K562 (cell line): ENCODE results near the gene MPL. TPM values are rescaled to one million over a fixed set of nuclear protein-coding genes. Genes with fewer than 3 reads are reported as not detected.
A peak's percentile ranks its signal among the peaks of the same experiment; 100 is the strongest.

Experiments used
- ATAC-seq: fragments of 200-7000 bp; cut with Tn5 transposase; 3 replicates; pipeline ENCODE4 v1.9.1; 2020; ENCODE audit warnings: moderate library complexity
- BruUV-seq: library from RNA; stranded (reverse); fragments of 400-500 nt; replicated peaks from 2 replicates; lab custom pipeline; 2021; lab: Mats Ljungman, UMichigan
- CTCF ChIA-PET: fragments of 300-600 bp; formaldehyde crosslinking; extraction: SDS; loops from one replicate; lab custom pipeline; 2021; ENCODE audit warnings: low intra/inter-chr PET ratio; lab: Yijun Ruan, JAX
- POLR2A ChIA-PET: fragments of 300-600, 350-650 bp; sonication (Branson Sonifier 250); formaldehyde crosslinking; extraction: SDS; loops from one replicate; lab custom pipeline; 2021; ENCODE audit warnings: antibody characterized with exemption, inconsistent platforms; lab: Yijun Ruan, JAX
- DNase-seq, 4 experiments: peaks; one replicate each; pipeline versions ENCODE4 v3.0.0 to v3.0.0-alpha.2; 2011 to 2018; ENCODE audit warnings: low spot score in 3 of 4, mixed read lengths in 3 of 4; ENCODE audit errors: extremely low read depth in 1 of 4
- FAIRE-seq: peaks from 2 replicates; lab custom pipeline; 2011; peaks lifted over from hg19 to GRCh38; lab: Jason Lieb, UNC
- H2AFZ ChIP-seq: 2 replicates; pipeline ENCODE4 v1.6.0; 2011; ENCODE audit warnings: low read depth, low read length, control low read depth, inconsistent platforms
- H3K27ac ChIP-seq: fragments of 200-600 bp; 3 replicates; pipeline ENCODE4 v1.8.0; 2011; ENCODE audit warnings: low read depth, mild to moderate bottlenecking, control low read depth, inconsistent platforms, low read length, moderate library complexity, mixed read lengths; ENCODE audit errors: extremely low read depth
- H3K27me3 ChIP-seq, 2 experiments: fragments of 300-600 bp in 1 of 2; 2 replicates in 1 of 2; 3 replicates in 1 of 2; pipeline versions ENCODE4 v1.6.0 to v1.8.0; 2011; ENCODE audit warnings: inconsistent platforms in 2 of 2, low read length in 2 of 2, mild to moderate bottlenecking in 1 of 2, mixed read lengths in 1 of 2, moderate library complexity in 1 of 2; ENCODE audit not compliant: control insufficient read depth in 2 of 2, insufficient read depth in 2 of 2
- H3K36me3 ChIP-seq: fragments of 300-600 bp; 3 replicates; pipeline ENCODE4 v1.8.0; 2011; ENCODE audit warnings: mild to moderate bottlenecking, low read length, inconsistent platforms; ENCODE audit not compliant: control insufficient read depth, insufficient read depth
- H3K4me1 ChIP-seq, 2 experiments: fragments of 200-600 bp in 1 of 2; replicated peaks in 1 of 2; 2 replicates in 1 of 2; 3 replicates in 1 of 2; pipeline versions ENCODE4 v1.5.1 to v1.8.0; 2011; ENCODE audit warnings: inconsistent platforms in 2 of 2, low read length in 2 of 2, mild to moderate bottlenecking in 1 of 2, mixed read lengths in 1 of 2, moderate library complexity in 1 of 2; ENCODE audit not compliant: control insufficient read depth in 2 of 2, insufficient read depth in 2 of 2
- H3K4me2 ChIP-seq: 2 replicates; pipeline ENCODE4 v1.6.1; 2011; ENCODE audit warnings: low read length, control low read depth, inconsistent platforms, mixed read lengths; ENCODE audit not compliant: insufficient read depth
- H3K4me3 ChIP-seq: fragments of 200-600 bp; sonication (generic), shearing (Covaris generic); 2 replicates; pipeline ENCODE4 v1.5.1; 2016; ENCODE audit warnings: control low read depth, inconsistent platforms
- H3K79me2 ChIP-seq: fragments of 200-600 bp; 3 replicates; pipeline ENCODE4 v1.8.0; 2011; ENCODE audit warnings: low read length, inconsistent platforms; ENCODE audit not compliant: control insufficient read depth, insufficient read depth
- H3K9ac ChIP-seq, 2 experiments: 2 replicates each; pipeline versions ENCODE4 v1.6.0 to v1.6.1; 2011; ENCODE audit warnings: low read depth in 2 of 2, low read length in 2 of 2, control low read depth in 1 of 2, inconsistent platforms in 1 of 2, mild to moderate bottlenecking in 1 of 2, mixed read lengths in 1 of 2; ENCODE audit not compliant: insufficient read depth in 1 of 2
- H3K9me1 ChIP-seq: one replicate; pipeline ENCODE4 v1.6.0; 2011; ENCODE audit warnings: inconsistent platforms, mild to moderate bottlenecking, low read length, moderate library complexity; ENCODE audit not compliant: control insufficient read depth, insufficient read depth
- H3K9me3 ChIP-seq: replicated peaks from 2 replicates; pipeline ENCODE4 v1.5.1; 2011; ENCODE audit warnings: low read depth, low read length, inconsistent platforms; ENCODE audit not compliant: control insufficient read depth, insufficient read depth
- H4K20me1 ChIP-seq: replicated peaks from 2 replicates; pipeline ENCODE4 v1.6.1; 2011; ENCODE audit warnings: low read length, inconsistent platforms, mixed read lengths; ENCODE audit not compliant: control insufficient read depth, insufficient read depth
- AFF1 ChIP-seq, 2 experiments: fragments of 450-650 bp; IDR thresholded peaks; 2 replicates each; pipeline ENCODE4 v1.6.1; 2018; ENCODE audit warnings: mild to moderate bottlenecking in 2 of 2, low read depth in 1 of 2; ENCODE audit not compliant: partially characterized antibody in 2 of 2
- GTF2E2 ChIP-seq: fragments of 200-800 bp; sonication (Bioruptor generic); IDR thresholded peaks from 2 replicates; pipeline ENCODE4 v1.6.1; 2016; ENCODE audit warnings: missing genetic modification characterization, missing compliant biosample characterization
- JUND ChIP-seq, 2 experiments: IDR thresholded peaks; 2 replicates in 1 of 2; 3 replicates in 1 of 2; pipeline ENCODE4 v1.6.1; 2011; ENCODE audit warnings: borderline replicate concordance in 2 of 2, low read depth in 2 of 2, low read length in 2 of 2, improper control_type of control experiment in 1 of 2, missing biosample characterization in 1 of 2, missing genetic modification characterization in 1 of 2, missing genetic modification reagents in 1 of 2
- KAT2B ChIP-seq: IDR thresholded peaks from one replicate; pipeline ENCODE4 v1.6.1; 2012; ENCODE audit warnings: low read depth, mild to moderate bottlenecking, control low read depth, inconsistent platforms, low read length, moderate library complexity
- KDM5B ChIP-seq: fragments of 200-600 bp; sonication (generic); IDR thresholded peaks from 2 replicates; pipeline ENCODE4 v1.6.1; 2012; ENCODE audit warnings: low read depth, mild to moderate bottlenecking, moderate library complexity, low read length, control low read depth, inconsistent platforms; ENCODE audit not compliant: insufficient replicate concordance
- MLX ChIP-seq, 2 experiments: fragments of 450-650 bp in 1 of 2; sonication (generic) in 1 of 2; formaldehyde crosslinking; conservative IDR thresholded peaks; 2 replicates each; pipeline versions ENCODE4 v1.4.0 to v1.8.1; 2020 to 2022; ENCODE audit warnings: mild to moderate bottlenecking in 1 of 2, missing genetic modification reagents in 1 of 2
- POLR2B ChIP-seq: fragments of 450-650 bp; IDR thresholded peaks from 2 replicates; pipeline ENCODE4 v1.6.1; 2018; ENCODE audit warnings: low read depth; ENCODE audit not compliant: partially characterized antibody
- VEZF1 ChIP-seq: fragments of 200-800 bp; sonication (Bioruptor generic); IDR thresholded peaks from 2 replicates; pipeline ENCODE4 v1.6.1; 2017; ENCODE audit warnings: missing genetic modification characterization, missing compliant biosample characterization
- ZNF146 ChIP-seq: IDR thresholded peaks from one replicate; pipeline ENCODE4 v1.6.1; 2018; ENCODE audit warnings: missing compliant biosample characterization; ENCODE audit not compliant: unreplicated experiment
- WGBS: fragments of 100-300 bp; shearing (Covaris generic); methylation state at CpG from one replicate; pipeline ENCODE4 v1.1.6; 2016; ENCODE audit warnings: low coverage, mixed read lengths; ENCODE audit not compliant: insufficient coverage; ENCODE audit errors: missing lambda C conversion rate; 5-methylcytosine and 5-hydroxymethylcytosine counted together
- in situ Hi-C: fragments of 300-500 bp; cut with MboI; formaldehyde crosslinking; loops from 4 replicates; pipeline ENCODE4 v1.15.0; 2018; ENCODE audit warnings: inconsistent platforms, mixed read lengths
- intact Hi-C: fragments of 100-400 bp; cut with micrococcal nuclease; formaldehyde crosslinking; loops from 2 replicates; pipeline ENCODE4 v1.14.2; 2022
- polyA plus RNA-seq, 8 experiments: library from polyadenylated mRNA; depleted of rRNA in 4 of 8; stranded (reverse) in 5 of 8; unstranded in 3 of 8; fragments of >200 nt; fragmentation: Nextera tagmentation in 2 of 8; fragmentation: Illumina TruSeq in 1 of 8; extraction: Ambion mirVana in 2 of 8; extraction: Trizol in 1 of 8; gene quantifications; 2 replicates each; pipeline versions ENCODE4 v1.2.1 to v1.2.3, GENCODE V29; 2011 to 2014; ENCODE audit warnings: inconsistent platforms in 1 of 8, missing spikeins in 1 of 8
- total RNA-seq, 7 experiments: library from RNA; depleted of rRNA in 6 of 7; stranded (reverse); fragments of >200 nt in 6 of 7; fragmentation: Illumina TruSeq in 2 of 7; extraction: Trizol in 2 of 7; gene quantifications; 2 replicates each; pipeline versions ENCODE4 v1.2.1 to v1.2.3, GENCODE V29; 2011 to 2021; ENCODE audit warnings: low replicate concordance in 1 of 7

The MPL gene
- total and polyA plus RNA-seq, 9 of the 15 experiments (the other 6 are each of a cell fraction or from before 2014, with no cell fraction given) = not detected

GRCh38 chr1:43363283-43363934, 25.8 kb downstream of the MPL start (continued):
- TF ChIP-seq KDM5B (peak; percentile 74), POLR2B (peak; percentile 71)

- BruUV-seq = no TSS peak
- peaks cover 67% of the 10 kb centered on the region for H3K36me3 ChIP-seq
- H3K27ac ChIP-seq = peak overlapping the region; percentile 2; the same call in 1 of the 3 replicates
- CTCF ChIA-PET = no interaction called here
- no peaks in the 10 kb centered on the region for H3K9me3 ChIP-seq
- in situ Hi-C loops = no loop called here
- H3K9me1 ChIP-seq = peaks cover 17% of the 10 kb centered on the region
- WGBS = 80% methylated on average over 5 of the region's 5 CpGs
- peaks cover 68% of the 10 kb centered on the region for H3K79me2 ChIP-seq
- H3K27me3 ChIP-seq = no peaks in the 10 kb centered on the region
- H4K20me1 ChIP-seq = peaks cover 10% of the 10 kb centered on the region; the same call in 1 of the 2 replicates
- ATAC-seq (no peak), FAIRE-seq (no peak), DNase-seq (no peak)
- peaks cover 46 to 62% of the 10 kb centered on the region in 2 experiments for H3K4me1 ChIP-seq
- intact Hi-C loops = no loop called here
- POLR2A ChIA-PET = interaction anchor here (1.0 to 1.6 kb wide), 6 partner anchors 11 to 25 kb away, joined by 3 to 4 read pairs (median 4); partner anchors contain the start of genes MED8 and SZT2
- no peak overlapping the region for H3K4me3 ChIP-seq
- H3K4me2 ChIP-seq = no peak overlapping the region
- no peak overlapping the region for H2AFZ ChIP-seq
- peak overlapping the region in 1 of 2 experiments; percentile 61; a peak in 2 of 4 replicates for H3K9ac ChIP-seq
- TF ChIP-seq GTF2E2 = no peak
- no peak for TF ChIP-seq JUND (IDR thresholded peaks at IDR 0.05; ENCODE audit: borderline replicate concordance, low read depth, low read length)
- no peak for TF ChIP-seq JUND (tag; IDR thresholded peaks at IDR 0.05; ENCODE audit: borderline replicate concordance, low read depth, low read length)
- TF ChIP-seq ZNF146 = no peak
- no peak for TF ChIP-seq KAT2B
- no peak for TF ChIP-seq MLX (CRISPR knock-in tag; conservative IDR thresholded peaks at IDR 0.05)
- no peak for TF ChIP-seq AFF1 (IDR thresholded peaks at IDR 0.05; ENCODE audit: low read depth in 1 of 2, partially characterized antibody in 2 of 2)
- no peak for TF ChIP-seq VEZF1
Observed at GRCh38 chr1:43363935-43364525, 26.4 kb downstream of the MPL start.
